C4-2B (cell line): ENCODE measurements around the gene WDR88.

Source experiments
- H3K27ac ChIP-seq: fragments of 450-650 bp; 2 replicates; pipeline ENCODE4 v1.5.1; 2017
- CTCF ChIP-seq: fragments of 450-650 bp; conservative IDR thresholded peaks from 2 replicates; pipeline ENCODE4 v1.5.1; 2017; ENCODE audit warnings: mild to moderate bottlenecking
- ZFX ChIP-seq: fragments of 450-650 bp; IDR thresholded peaks from 2 replicates; pipeline ENCODE4 v1.6.1; 2017

The WDR88 gene

GRCh38 chr19:33129901-33130300, 2.0 kb upstream of the WDR88 start:
- no peak overlapping the region for H3K27ac ChIP-seq
- TF ChIP-seq ZFX (no peak), CTCF (no peak)

GRCh38 chr19:33130433-33130832, 1.5 kb upstream of the WDR88 start:
- H3K27ac ChIP-seq = no peak overlapping the region
- TF ChIP-seq CTCF (no peak), ZFX (no peak)

- TF ChIP-seq ZFX = no peak
- TF ChIP-seq CTCF = no peak; the same call in 1 of the 2 replicates
- H3K27ac ChIP-seq = no peak overlapping the region
Measured at GRCh38 chr19:33132425-33132824, 511 bp downstream of the WDR88 start.

- TF ChIP-seq CTCF (no peak), ZFX (no peak)
- no peak overlapping the region for H3K27ac ChIP-seq
Measured at GRCh38 chr19:33133438-33134031, 1.6 kb downstream of the WDR88 start.

GRCh38 chr19:33134571-33135041, 2.7 kb downstream of the WDR88 start:
- TF ChIP-seq ZFX (no peak), CTCF (no peak)
- H3K27ac ChIP-seq = no peak overlapping the region

- H3K27ac ChIP-seq = no peak overlapping the region
- no peak for TF ChIP-seq ZFX
- no peak for TF ChIP-seq CTCF
Measured at GRCh38 chr19:33139165-33139564, 7.3 kb downstream of the WDR88 start.

GRCh38 chr19:33143897-33144405, 12.0 kb downstream of the WDR88 start:
- no peak for TF ChIP-seq ZFX
- TF ChIP-seq CTCF = peak; percentile 97
- no peak overlapping the region for H3K27ac ChIP-seq
